Panc1 (cell line): ENCODE measurements around the gene ZNF74. TPM values are rescaled to one million over a fixed set of nuclear protein-coding genes. Genes with fewer than 3 reads are reported as not detected.

Experiments
- ATAC-seq: fragments of 200-7000 bp; cut with Tn5 transposase; 2 replicates; pipeline ENCODE4 v1.9.1; 2020; ENCODE audit warnings: mild to moderate bottlenecking, moderate library complexity
- BruUV-seq: library from RNA; stranded (reverse); fragments of 400-500 nt; replicated peaks from 2 replicates; lab custom pipeline; 2021; lab: Mats Ljungman, UMichigan
- CTCF ChIA-PET: fragments of 300-600 bp; sonication (Branson Sonifier 250); formaldehyde crosslinking; loops from one replicate; lab custom pipeline; 2022; ENCODE audit warnings: antibody characterized with exemption; lab: Charles Lee
- POLR2A ChIA-PET: fragments of 300-600 bp; sonication (Branson Sonifier 250); formaldehyde crosslinking; loops from one replicate; lab custom pipeline; 2022; ENCODE audit warnings: antibody characterized with exemption; lab: Charles Lee
- DNase-seq: peaks from one replicate; pipeline ENCODE4 v3.0.0-alpha.2; 2010; ENCODE audit warnings: low read depth, low spot score
- H3K27ac ChIP-seq: 2 replicates; pipeline ENCODE4 v1.5.1; 2011; ENCODE audit warnings: mild to moderate bottlenecking, low read length, inconsistent platforms
- H3K27me3 ChIP-seq: fragments of 200-500 bp; sonication (Bioruptor generic); 2 replicates; pipeline ENCODE4 v1.6.0; 2014; ENCODE audit warnings: low read length, inconsistent platforms; ENCODE audit not compliant: control insufficient read depth, insufficient read depth
- H3K36me3 ChIP-seq: fragments of 200-500 bp; sonication (Bioruptor generic); 2 replicates; pipeline ENCODE4 v1.5.1; 2014; ENCODE audit warnings: inconsistent platforms, mild to moderate bottlenecking, low read length, moderate library complexity; ENCODE audit not compliant: control insufficient read depth, insufficient read depth
- H3K4me1 ChIP-seq: 2 replicates; pipeline ENCODE4 v1.5.1; 2011; ENCODE audit warnings: inconsistent platforms, mild to moderate bottlenecking, low read length, moderate library complexity; ENCODE audit not compliant: control insufficient read depth, insufficient read depth
- H3K4me3 ChIP-seq, 2 experiments: 2 replicates each; pipeline ENCODE4 v1.5.1; 2011 to 2012; ENCODE audit warnings: low read depth in 2 of 2, low read length in 2 of 2, mild to moderate bottlenecking in 2 of 2, inconsistent platforms in 1 of 2, moderate library complexity in 1 of 2
- H3K9me3 ChIP-seq: fragments of 200-500 bp; sonication (Bioruptor generic); 2 replicates; pipeline ENCODE4 v1.5.1; 2014; ENCODE audit warnings: low read depth, mild to moderate bottlenecking, inconsistent platforms, low read length, moderate library complexity; ENCODE audit not compliant: control insufficient read depth, insufficient read depth
- CTCF ChIP-seq: fragments of 450-650 bp; IDR thresholded peaks from 2 replicates; pipeline ENCODE4 v1.5.1; 2017; ENCODE audit warnings: mild to moderate bottlenecking
- POLR2AphosphoS5 ChIP-seq: IDR thresholded peaks from 2 replicates; pipeline ENCODE4 v1.6.1; 2012; ENCODE audit warnings: mild to moderate bottlenecking, low read depth, low read length, moderate library complexity
- REST ChIP-seq, 2 experiments: IDR thresholded peaks; 2 replicates each; pipeline ENCODE4 v1.6.1; 2011 to 2012; ENCODE audit warnings: low read depth in 2 of 2, control low read depth in 1 of 2, low read length in 1 of 2, mild to moderate bottlenecking in 1 of 2, moderate library complexity in 1 of 2; ENCODE audit not compliant: insufficient read depth in 1 of 2
- SIN3A ChIP-seq: IDR thresholded peaks from 2 replicates; pipeline ENCODE4 v1.6.1; 2012; ENCODE audit warnings: low read depth, mild to moderate bottlenecking, low read length, moderate library complexity, borderline replicate concordance; ENCODE audit not compliant: insufficient read depth
- TCF7L2 ChIP-seq: IDR thresholded peaks from 2 replicates; pipeline ENCODE4 v1.6.1; 2011; ENCODE audit warnings: mild to moderate bottlenecking, low read depth, low read length, inconsistent platforms
- in situ Hi-C: cut with HindIII; loops from 2 replicates; pipeline ENCODE4 v1.10.0; 2016; ENCODE audit warnings: low sequenced_read_pairs, low pct_unique_long_range_greater_than_20kb
- intact Hi-C: fragments of 100-400 bp; cut with micrococcal nuclease; formaldehyde crosslinking; loops from one replicate; pipeline ENCODE4 v1.10.0; 2022; ENCODE audit not compliant: unreplicated experiment
- total RNA-seq: library from RNA; stranded (reverse); gene quantifications from one replicate; pipeline ENCODE4 v1.2.1, GENCODE V29; 2021; ENCODE audit not compliant: unreplicated experiment

Gene ZNF74
- total RNA-seq, 1 experiment from 2014 or later, result 13.2 TPM

GRCh38 chr22:20412474-20413216 is 18.7 kb downstream of the ZNF74 start:
- H3K27ac ChIP-seq, result no peak overlapping the region
- no peaks in the 10 kb centered on the region for H3K27me3 ChIP-seq
- POLR2A ChIA-PET, result interaction anchor here (0.6 to 0.7 kb wide), 2 partner anchors 30 to 48 kb away, joined by 3 read pairs; no protein-coding TSS in a partner anchor
- H3K36me3 ChIP-seq, result no peaks in the 10 kb centered on the region
- CTCF ChIA-PET, result no interaction called here
- no TSS peak for BruUV-seq
- ATAC-seq (no peak), DNase-seq (no peak)
- H3K4me1 ChIP-seq, result no peaks in the 10 kb centered on the region
- no peak for TF ChIP-seq POLR2AphosphoS5
- TF ChIP-seq TCF7L2, result no peak
- no peak for TF ChIP-seq SIN3A
- no peak for TF ChIP-seq CTCF
- no peak for TF ChIP-seq REST (IDR thresholded peaks at IDR 0.05; ENCODE audit: insufficient read depth in 1 of 2, low read depth in 2 of 2, low read length in 1 of 2)
- no peak overlapping the region for H3K4me3 ChIP-seq
- H3K9me3 ChIP-seq, result no peaks in the 10 kb centered on the region
- in situ Hi-C loops (no loop called here), intact Hi-C loops (no loop called here)

- no peak overlapping the region for H3K4me3 ChIP-seq
- ATAC-seq, result no peak
- no peaks in the 10 kb centered on the region for H3K4me1 ChIP-seq
- H3K27me3 ChIP-seq, result no peaks in the 10 kb centered on the region
- no peak overlapping the region for H3K27ac ChIP-seq
- H3K9me3 ChIP-seq, result no peaks in the 10 kb centered on the region
- intact Hi-C loops, result no loop called here
- BruUV-seq, result no TSS peak
- no peak for TF ChIP-seq CTCF
- TF ChIP-seq REST (IDR thresholded peaks at IDR 0.05; ENCODE audit: insufficient read depth in 1 of 2, low read depth in 2 of 2, low read length in 1 of 2), result no peak
- TF ChIP-seq POLR2AphosphoS5, result no peak
- TF ChIP-seq SIN3A, result no peak
- TF ChIP-seq TCF7L2, result no peak
- no peak for DNase-seq
- no peaks in the 10 kb centered on the region for H3K36me3 ChIP-seq
- in situ Hi-C loops, result no loop called here
- ChIA-PET POLR2A (interaction anchor here (0.6 to 0.7 kb wide), 2 partner anchors 31 to 47 kb away, joined by 3 read pairs; no protein-coding TSS in a partner anchor), CTCF (no interaction called here)
These were observed 19.5 kb downstream of the ZNF74 start for GRCh38 chr22:20413217-20414058.
